ENCODE measurements around the gene CERS6. TPM values are rescaled to one million over a fixed set of nuclear protein-coding genes. Genes with fewer than 3 reads are reported as not detected.
A peak's percentile ranks its signal among the peaks of the same experiment; 100 is the strongest.

Gene CERS6
- total RNA-seq, 1 experiment from 2014 or later: 15.1 TPM

- no peak for DNase-seq (ENCODE audit: low read depth)
These were observed 274.9 kb downstream of the CERS6 start for GRCh38 chr2:168731002-168731401.

- DNase-seq (ENCODE audit: low read depth): peak; percentile 32
These were observed 275.5 kb downstream of the CERS6 start for GRCh38 chr2:168731616-168732015.

- no peak for DNase-seq (ENCODE audit: low read depth)
These were observed 276.0 kb downstream of the CERS6 start for GRCh38 chr2:168732100-168732499.

GRCh38 chr2:168732506-168732905 is 276.4 kb downstream of the CERS6 start:
- no peak for DNase-seq (ENCODE audit: low read depth)

GRCh38 chr2:168734199-168734760 is 278.2 kb downstream of the CERS6 start:
- no peak for DNase-seq (ENCODE audit: low read depth)

DNA sequence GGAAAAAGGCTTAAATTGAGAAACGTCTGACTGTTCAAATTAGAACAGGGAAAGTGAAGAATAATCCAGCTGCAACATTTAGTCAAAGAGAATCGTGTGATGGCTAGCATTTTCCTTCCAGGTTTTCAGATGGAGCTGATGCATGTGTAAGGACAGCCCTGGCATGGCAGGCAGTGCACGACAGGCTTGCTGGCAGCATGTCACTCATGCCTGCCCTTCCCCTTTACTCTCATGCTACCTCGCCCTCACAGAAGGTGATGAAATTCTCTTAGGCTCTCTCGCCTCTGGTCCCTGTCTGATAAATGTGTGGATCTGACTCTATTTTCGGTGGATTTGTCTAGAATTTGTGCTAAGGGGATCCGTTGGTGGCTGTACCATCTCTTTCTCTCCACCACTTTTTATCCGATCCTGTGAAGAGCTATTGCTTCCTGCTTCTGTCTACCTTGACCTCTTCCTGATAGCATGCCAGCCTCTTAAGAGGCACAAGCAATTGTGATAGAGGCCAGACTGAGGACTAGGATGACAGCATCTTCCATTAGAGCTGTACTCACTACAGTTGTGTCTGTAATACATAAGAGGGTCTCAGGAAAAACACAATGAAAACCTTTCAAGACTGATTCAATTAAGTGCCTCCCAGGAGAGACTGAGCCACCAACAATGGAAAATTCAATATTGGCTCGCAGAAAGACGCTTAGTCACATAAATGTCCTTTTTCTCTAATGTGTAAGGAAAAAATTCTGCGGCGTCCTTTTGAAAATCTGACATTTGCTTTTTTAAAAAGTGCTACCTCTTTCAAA is 280.8 kb downstream of the CERS6 start:
- DNase-seq (ENCODE audit: low read depth): no peak

- DNase-seq (ENCODE audit: low read depth): no peak
These were observed 282.0 kb downstream of the CERS6 start for GRCh38 chr2:168738062-168738461.

- DNase-seq (ENCODE audit: low read depth): peak; percentile 3
These were observed 284.3 kb downstream of the CERS6 start for GRCh38 chr2:168740360-168740759.

DNA sequence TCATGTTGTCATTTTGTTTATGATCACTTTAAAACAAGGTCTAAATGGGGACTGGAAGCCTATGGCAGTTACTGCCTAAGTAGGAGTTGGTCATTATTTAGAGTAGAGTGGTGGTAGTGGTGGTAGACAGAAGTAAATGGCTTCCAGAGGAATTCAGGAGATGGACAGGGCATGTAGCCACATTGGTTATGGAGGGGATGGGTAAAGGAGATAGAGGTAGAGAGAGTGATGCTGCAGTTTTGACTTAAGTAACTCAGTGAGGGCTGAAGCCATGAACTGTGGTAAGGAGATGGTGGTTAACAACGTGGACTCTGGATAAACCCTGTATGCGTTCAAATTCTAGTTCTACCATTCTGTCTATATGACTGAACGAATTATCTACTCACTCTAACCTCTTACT is 284.7 kb downstream of the CERS6 start:
- DNase-seq (ENCODE audit: low read depth): no peak

DNA sequence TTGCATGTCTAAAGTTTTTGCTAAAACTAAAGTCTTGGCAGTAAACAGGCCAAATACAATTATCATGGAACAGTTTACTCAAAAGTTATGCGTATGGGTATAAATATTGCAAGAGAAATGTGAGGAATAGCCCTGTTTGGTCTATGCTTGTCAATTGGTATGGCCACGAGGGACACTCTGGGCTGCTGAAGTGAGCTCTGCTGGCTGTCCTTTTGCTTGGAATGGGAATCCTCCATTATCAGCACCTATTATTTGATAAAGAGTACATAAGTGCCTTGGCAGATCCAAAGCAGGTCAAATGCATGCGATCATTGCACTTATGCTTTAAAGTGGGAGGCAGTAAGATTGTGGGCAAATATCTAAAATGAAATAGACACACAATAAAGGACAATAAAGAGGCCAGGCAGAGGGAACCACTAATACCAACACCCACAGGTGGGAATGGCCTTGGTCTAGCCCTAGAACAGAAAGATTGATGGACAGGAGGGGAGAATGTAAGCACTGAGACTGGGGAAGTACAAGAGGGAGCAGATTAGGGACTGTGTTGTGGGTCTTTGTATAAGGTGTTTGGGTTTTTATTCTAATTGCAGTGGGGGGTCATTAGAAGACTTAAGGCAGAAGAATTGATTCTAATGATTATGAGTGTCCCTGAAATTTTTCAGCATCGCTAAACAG is 286.3 kb downstream of the CERS6 start:
- no peak for DNase-seq (ENCODE audit: low read depth)

DNA sequence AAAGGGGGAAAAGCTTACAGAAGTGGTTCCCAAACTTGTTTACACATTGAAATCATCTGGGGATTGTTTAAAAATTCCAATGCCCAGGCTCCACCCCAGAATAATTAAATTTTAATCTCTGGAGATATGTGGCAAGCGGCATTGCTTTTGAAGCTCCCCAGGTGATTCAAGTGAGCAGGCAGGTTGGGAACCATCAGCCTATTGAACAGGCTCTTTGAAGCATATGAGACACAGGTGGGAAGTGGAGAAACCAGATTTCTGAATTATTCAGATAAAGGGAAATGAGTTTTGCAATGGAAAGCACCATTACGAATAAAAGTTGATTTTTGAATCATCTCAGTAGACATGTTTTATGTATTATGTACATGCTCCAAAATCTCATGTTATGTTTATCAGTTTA is 288.8 kb downstream of the CERS6 start:
- no peak for DNase-seq (ENCODE audit: low read depth)

GRCh38 chr2:168748461-168748860 is 292.4 kb downstream of the CERS6 start:
- no peak for DNase-seq (ENCODE audit: low read depth)

DNA sequence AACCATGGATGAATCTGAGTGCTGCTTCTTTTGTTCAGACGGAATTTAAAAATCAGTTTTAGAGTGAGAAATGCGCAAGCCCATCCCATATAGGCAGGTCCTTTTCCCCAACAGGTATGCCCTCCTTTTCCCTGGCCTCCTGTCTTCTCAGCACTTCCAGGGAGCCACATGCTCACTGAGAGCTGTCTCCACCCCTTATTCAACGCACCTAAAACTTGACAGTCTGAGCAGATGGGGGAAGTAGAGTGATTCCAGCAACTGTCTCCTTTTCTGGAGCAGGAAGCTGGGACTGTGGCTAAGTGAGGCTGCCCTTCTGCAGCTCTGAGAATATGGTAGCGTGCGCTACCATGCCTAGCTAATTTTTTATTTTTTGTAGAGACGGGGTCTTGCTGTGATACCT is 293.2 kb downstream of the CERS6 start:
- no peak for DNase-seq (ENCODE audit: low read depth)

- DNase-seq (ENCODE audit: low read depth): no peak
These were observed 295.1 kb downstream of the CERS6 start for GRCh38 chr2:168751104-168751740.

GRCh38 chr2:168752361-168752760 is 296.3 kb downstream of the CERS6 start:
- no peak for DNase-seq (ENCODE audit: low read depth)

- no peak for DNase-seq (ENCODE audit: low read depth)
These were observed 297.8 kb downstream of the CERS6 start for GRCh38 chr2:168753765-168754329.

GRCh38 chr2:168757223-168757622 is 301.2 kb downstream of the CERS6 start:
- no peak for DNase-seq (ENCODE audit: low read depth)

DNA sequence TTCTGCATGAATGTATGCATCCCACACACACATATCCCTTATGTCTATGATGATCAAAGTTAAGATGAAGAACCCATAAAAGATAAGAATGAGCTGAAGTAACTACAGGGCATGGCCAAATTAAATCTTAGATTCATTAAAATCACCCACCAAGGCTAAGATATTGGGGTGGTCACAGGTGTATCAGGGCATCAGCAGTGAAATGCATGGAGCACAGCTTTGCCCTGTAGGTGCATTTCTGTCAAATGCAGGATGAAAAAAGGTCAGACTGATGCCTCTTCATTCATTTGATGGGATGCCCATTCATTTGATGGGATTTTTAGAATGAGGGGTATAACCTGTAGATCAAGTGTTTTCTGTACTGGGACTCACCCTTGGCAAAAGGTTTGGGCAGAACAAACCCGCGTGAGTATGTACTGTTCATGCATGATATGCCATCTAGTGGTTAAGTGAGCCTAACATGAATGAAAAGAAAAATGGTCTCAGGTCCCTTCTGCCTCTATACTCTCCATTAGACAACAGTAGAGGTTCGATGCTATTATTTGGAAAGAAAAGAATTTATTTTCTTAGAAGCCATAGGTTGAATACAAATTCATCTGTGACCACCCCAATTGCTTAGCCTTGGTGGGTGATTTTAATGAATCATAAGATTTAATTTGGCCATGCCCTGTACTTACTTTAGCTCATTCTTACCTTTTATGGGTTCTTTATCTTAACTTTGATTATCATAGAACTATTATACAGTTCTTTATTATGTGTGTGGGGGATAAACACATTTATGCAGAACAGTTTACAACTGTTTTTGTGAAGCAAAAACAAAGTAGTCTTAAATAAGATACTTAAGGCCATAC is 303.1 kb downstream of the CERS6 start:
- peak; percentile 56 for DNase-seq (ENCODE audit: low read depth)

DNA sequence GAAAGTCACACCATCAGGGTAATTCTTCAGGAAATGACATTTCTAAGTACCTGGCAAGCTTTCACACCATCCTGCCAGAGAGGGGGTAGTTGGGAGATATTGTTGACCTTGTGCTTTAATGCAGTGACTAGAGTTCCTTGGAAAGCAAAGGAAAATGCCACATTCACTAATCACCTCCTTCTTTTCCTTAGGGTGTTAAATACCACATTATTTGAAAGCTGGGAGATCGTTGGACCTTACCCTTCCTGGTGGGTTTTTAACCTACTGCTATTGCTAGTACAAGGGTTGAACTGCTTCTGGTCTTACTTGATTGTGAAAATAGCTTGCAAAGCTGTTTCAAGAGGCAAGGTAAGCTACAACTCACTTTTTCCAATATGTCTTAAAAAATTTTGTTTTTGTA is 309.3 kb downstream of the CERS6 start:
- DNase-seq (ENCODE audit: low read depth): no peak

DNA sequence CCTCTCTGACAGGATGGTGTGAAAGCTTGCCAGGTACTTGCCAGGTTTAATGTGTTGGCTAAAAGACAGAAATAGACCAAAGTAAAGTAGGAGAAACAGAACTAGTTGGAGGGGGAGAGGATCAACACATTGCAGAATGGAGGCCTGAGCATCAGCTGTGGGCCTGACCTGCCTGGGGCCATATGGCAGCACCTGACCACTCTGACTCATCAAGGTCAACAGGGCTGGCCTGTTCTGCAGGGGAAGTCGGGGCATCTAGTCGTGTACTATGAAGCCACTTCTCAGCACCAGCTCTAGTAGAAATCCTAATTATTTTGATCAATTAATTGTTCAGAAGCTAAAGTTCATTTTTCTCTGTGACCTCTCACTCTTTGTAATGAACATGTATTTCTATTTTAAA is 310.5 kb downstream of the CERS6 start:
- DNase-seq (ENCODE audit: low read depth): peak; percentile 57

DNA sequence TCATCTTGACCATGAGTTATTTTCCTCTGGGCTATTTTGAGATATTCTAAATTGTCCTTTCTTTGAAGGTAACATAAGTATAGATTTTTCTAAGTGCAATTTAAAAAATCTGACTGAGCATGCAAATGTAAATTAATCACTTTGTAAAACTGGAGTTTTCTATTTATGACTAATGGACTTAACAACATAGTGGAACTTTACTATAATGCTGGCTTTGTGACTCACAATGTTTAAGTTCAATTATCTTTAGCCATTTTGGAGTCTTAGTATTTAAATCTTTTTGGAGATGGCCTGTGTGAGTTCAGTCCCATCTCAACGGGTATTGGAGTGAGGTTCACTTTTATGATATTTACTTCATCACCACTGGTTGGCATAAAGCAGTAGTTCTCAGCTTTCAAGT is 311.2 kb downstream of the CERS6 start:
- DNase-seq (ENCODE audit: low read depth): no peak

Measured in RPMI7951 (cell line).